ENCODE results near the gene PEBP1.
A peak's percentile ranks its signal among the peaks of the same experiment; 100 is the strongest.

Gene PEBP1

DNA sequence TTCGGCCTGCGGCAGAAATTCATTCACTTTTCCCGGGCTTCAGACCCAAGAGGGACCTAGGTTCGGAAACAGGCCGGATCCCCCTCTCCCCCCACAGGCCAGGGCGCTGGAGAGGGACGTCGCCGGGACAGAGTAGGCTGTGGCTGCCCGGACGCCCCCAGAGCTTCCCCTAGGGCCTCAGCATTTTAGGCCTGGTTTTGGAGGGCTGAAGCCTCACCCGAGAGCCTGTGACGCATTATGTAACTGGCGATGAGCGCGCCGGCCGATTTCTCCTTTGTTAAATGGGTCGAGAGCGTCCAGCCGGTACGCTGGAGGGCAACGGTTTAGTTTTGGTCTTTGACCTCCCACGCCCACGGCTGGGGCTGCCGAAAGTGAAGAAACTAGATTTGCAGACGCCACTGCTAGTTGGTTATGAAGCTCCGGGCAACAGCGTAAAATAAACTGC is 657 bp downstream of the PEBP1 start:
- DNase-seq: peak; percentile 60 to 72
- Histone ChIP-seq H3K36me3 (peaks cover 23 to 36% (median 31%) of the 10 kb centered on the region in 3 donors), H3K27me3 (no peaks in the 10 kb centered on the region), H3K27ac (peak overlapping the region; percentile 89 to 95), H3K4me3 (peak overlapping the region; percentile 88 to 99), H3K9me3 (no peaks in the 10 kb centered on the region), H3K4me1 (peaks cover 0 to 33% (median 20%) of the 10 kb centered on the region in 4 donors)
- intact Hi-C loops (cut with DNase I; ENCODE audit: low total_unique reads): loop anchor here (10.0 kb wide), 2 partner anchors 82 to 238 kb away; partner anchors contain the start of genes SUDS3 and TAOK3
- TF ChIP-seq, protein P1, sequence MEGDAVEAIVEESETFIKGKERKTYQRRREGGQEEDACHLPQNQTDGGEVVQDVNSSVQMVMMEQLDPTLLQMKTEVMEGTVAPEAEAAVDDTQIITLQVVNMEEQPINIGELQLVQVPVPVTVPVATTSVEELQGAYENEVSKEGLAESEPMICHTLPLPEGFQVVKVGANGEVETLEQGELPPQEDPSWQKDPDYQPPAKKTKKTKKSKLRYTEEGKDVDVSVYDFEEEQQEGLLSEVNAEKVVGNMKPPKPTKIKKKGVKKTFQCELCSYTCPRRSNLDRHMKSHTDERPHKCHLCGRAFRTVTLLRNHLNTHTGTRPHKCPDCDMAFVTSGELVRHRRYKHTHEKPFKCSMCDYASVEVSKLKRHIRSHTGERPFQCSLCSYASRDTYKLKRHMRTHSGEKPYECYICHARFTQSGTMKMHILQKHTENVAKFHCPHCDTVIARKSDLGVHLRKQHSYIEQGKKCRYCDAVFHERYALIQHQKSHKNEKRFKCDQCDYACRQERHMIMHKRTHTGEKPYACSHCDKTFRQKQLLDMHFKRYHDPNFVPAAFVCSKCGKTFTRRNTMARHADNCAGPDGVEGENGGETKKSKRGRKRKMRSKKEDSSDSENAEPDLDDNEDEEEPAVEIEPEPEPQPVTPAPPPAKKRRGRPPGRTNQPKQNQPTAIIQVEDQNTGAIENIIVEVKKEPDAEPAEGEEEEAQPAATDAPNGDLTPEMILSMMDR (IDR thresholded peaks at IDR 0.05): no peak

DNA sequence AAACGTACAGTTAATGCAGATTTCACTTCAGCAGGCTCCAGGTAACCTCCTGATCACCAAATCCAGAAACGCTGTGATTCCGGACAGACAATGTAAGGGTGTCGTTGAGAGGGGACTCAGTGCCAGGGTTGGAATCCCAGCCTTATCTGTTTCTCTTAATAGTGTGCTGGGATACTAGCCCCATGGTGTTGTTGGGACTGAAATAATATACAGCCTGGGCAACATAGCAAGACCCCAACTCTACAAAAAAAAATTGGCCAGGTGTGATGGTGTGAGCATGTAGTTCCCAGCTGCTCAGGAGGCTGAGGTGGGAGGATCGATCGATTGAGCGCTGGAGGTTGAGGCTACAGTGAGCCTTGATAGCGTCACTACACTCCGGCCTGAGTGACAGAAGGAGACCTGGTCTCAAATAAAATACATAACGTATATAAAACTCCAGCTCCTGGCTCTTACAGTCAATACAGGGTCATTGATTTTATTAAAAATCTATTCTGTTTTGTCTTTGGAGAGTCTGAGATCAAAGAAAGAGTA is 1.3 kb downstream of the PEBP1 start:
- peak overlapping the region; percentile 89 to 95 for H3K27ac ChIP-seq
- H3K4me1 ChIP-seq: peaks cover 0 to 33% (median 19%) of the 10 kb centered on the region in 4 donors
- no peak for DNase-seq
- no peaks in the 10 kb centered on the region for H3K27me3 ChIP-seq
- TF ChIP-seq, protein P1 (IDR thresholded peaks at IDR 0.05): no peak
- H3K9me3 ChIP-seq: no peaks in the 10 kb centered on the region
- H3K36me3 ChIP-seq: peaks cover 27 to 43% (median 34%) of the 10 kb centered on the region in 3 donors
- peak overlapping the region; percentile 88 to 99 for H3K4me3 ChIP-seq
- intact Hi-C loops (cut with DNase I; ENCODE audit: low total_unique reads): loop anchor here (10.0 kb wide), 2 partner anchors 82 to 238 kb away; partner anchors contain the start of genes SUDS3 and TAOK3

DNA sequence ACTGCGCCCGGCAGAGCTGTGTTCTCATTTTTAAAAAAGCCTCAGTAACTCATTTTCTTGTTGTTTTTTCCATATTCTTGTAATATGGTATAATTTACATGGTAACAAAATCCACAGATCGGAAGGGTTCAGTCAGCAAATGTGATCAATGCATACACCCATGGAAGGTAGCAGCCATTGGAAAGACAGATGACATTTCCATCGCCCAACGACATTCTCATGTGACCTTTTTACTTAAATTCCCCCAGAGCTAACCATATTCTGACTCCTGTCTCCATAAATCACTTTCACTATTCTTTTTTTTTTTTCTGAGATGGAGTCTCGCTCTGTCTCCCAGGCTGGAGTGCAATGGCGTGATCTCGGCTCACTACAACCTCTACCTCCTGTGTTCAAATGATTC is 4.9 kb downstream of the PEBP1 start:
- TF ChIP-seq, protein P1 (IDR thresholded peaks at IDR 0.05): no peak
- peaks cover 51 to 79% (median 65%) of the 10 kb centered on the region in 3 donors for H3K36me3 ChIP-seq
- no peaks in the 10 kb centered on the region for H3K9me3 ChIP-seq
- H3K4me1 ChIP-seq: peaks cover 0 to 26% (median 16%) of the 10 kb centered on the region in 4 donors
- no peak overlapping the region for H3K27ac ChIP-seq
- H3K27me3 ChIP-seq: no peaks in the 10 kb centered on the region
- intact Hi-C loops (cut with DNase I; ENCODE audit: low total_unique reads): no loop called here
- no peak for DNase-seq
- H3K4me3 ChIP-seq: no peak overlapping the region

DNA sequence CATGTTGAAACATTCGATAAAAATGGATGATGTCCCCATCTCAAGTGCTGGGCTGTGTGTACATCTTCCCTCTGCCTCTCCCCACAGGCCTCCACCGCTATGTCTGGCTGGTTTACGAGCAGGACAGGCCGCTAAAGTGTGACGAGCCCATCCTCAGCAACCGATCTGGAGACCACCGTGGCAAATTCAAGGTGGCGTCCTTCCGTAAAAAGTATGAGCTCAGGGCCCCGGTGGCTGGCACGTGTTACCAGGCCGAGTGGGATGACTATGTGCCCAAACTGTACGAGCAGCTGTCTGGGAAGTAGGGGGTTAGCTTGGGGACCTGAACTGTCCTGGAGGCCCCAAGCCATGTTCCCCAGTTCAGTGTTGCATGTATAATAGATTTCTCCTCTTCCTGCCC is 8.6 kb downstream of the PEBP1 start:
- Histone ChIP-seq H3K36me3 (peaks cover 54 to 100% (median 70%) of the 10 kb centered on the region in 3 donors), H3K27ac (no peak overlapping the region), H3K4me1 (peaks cover 0 to under 1% (median 0%) of the 10 kb centered on the region in 4 donors), H3K4me3 (no peak overlapping the region), H3K27me3 (no peaks in the 10 kb centered on the region), H3K9me3 (no peaks in the 10 kb centered on the region)
- TF ChIP-seq, protein P1 (IDR thresholded peaks at IDR 0.05): no peak
- intact Hi-C loops (cut with DNase I; ENCODE audit: low total_unique reads): no loop called here
- no peak for DNase-seq

DNA sequence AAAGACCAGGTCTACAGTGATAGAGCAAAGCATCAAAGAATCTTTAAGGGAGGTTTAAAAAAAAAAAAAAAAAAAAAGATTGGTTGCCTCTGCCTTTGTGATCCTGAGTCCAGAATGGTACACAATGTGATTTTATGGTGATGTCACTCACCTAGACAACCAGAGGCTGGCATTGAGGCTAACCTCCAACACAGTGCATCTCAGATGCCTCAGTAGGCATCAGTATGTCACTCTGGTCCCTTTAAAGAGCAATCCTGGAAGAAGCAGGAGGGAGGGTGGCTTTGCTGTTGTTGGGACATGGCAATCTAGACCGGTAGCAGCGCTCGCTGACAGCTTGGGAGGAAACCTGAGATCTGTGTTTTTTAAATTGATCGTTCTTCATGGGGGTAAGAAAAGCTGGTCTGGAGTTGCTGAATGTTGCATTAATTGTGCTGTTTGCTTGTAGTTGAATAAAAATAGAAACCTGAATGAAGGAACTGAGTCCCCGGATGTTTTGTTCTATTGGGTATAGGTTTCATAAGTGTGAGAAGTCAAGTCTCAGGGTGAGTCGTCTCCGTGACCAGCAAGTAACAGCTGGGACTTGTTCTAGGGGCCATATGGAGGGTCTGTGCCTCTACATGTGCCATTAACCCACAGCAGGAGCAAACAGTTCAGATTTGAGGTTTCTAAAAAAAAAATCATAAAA is 9.3 kb downstream of the PEBP1 start:
- Histone ChIP-seq H3K4me3 (no peak overlapping the region), H3K36me3 (peaks cover 46 to 98% (median 62%) of the 10 kb centered on the region in 3 donors), H3K4me1 (no peaks in the 10 kb centered on the region), H3K27ac (no peak overlapping the region), H3K9me3 (no peaks in the 10 kb centered on the region), H3K27me3 (no peaks in the 10 kb centered on the region)
- no peak for DNase-seq
- TF ChIP-seq, protein P1 (IDR thresholded peaks at IDR 0.05): no peak
- intact Hi-C loops (cut with DNase I; ENCODE audit: low total_unique reads): no loop called here

Measured in tibial artery (tissue), 4 donors.